NCI-H2227 treated with DMSO at 0.1 percent for 48 hours (cell line): Measurements from ENCODE around the gene ACOT6.
"Not testable (repeated sequence)": the region's sequence is repeated elsewhere in the genome, so short reads cannot be mapped to it uniquely, and the experiment has no call there.

Experiments used
- DNase-seq: peaks from one replicate; lab custom pipeline; 2025; lab: John Stamatoyannopoulos, UW

ACOT6 gene

DNA sequence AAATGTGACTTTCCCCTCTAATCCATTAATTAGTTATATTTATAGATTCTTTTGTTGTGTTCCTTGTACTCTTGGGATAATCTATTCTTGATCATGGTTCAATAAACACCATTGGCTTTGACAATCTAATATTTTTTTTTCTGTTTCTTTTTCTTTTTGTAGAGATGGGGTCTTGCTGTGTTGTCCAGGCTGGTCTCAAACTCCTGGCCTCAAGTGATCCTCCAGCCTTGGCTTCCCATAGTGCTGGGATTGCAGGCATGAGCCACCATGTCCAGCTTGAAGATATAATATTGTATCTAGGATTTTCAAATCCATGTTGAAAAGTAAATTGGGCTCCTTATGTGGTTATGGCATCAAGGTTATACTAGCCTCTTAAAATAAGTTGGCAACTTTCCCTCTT is 38.7 kb downstream of the ACOT6 start:
- DNase-seq, result no peak

DNA sequence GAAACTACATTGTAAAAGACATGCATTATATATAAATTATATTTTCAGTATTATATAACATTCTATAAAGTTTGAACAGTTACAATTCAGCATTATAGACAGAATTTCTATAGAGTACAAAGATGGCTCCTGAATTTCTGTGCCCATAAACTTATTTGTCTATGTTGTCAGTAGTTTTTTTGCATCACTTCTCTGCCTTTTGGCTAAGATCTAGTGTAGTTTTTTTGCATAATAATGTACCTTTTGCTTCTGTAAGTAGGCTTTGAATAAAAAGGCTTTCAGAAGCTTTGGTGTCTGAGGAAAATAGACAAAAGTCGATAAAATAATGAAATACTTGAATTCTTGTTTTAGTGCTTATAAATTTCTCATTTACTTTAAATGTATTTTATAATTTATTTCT is 43.5 kb downstream of the ACOT6 start:
- DNase-seq, result no peak

DNA sequence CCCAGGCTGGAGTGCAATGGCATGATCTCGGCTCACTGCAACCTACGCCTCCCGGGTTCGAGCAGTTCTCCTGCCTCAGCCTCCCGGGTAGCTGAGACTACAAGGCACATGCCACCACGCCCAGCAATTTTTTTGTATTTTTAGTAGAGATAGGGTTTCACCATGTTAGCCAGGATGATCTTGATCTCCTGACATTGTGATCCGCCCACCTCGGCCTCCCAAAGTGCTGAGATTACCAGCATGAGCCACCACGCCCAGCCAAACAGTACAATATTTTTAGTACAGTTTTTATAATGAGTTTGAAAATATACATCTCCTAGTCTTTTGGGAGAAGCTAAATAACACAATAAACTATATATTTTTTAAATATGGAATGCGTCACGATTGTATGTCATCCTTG is 46.9 kb downstream of the ACOT6 start:
- not testable (repeated sequence) for DNase-seq

DNA sequence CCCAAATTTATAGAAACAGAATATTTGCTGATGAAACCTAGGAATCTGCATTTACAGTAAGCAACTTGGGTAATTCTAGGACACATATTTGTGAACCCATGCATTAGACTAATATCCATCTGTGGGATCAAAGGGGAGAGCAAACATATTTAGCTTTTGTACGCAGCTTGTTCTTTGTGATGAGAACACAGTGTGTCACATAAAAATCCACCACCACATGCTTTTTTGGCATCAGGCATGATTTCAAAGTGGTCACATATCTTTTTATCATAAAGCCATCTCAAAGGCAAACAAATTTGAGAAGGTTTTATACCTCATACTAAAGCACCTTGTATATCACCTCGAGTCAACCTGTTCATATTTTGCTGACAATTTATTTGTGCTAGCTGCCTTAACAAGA is 48.2 kb downstream of the ACOT6 start:
- DNase-seq, result no peak

DNA sequence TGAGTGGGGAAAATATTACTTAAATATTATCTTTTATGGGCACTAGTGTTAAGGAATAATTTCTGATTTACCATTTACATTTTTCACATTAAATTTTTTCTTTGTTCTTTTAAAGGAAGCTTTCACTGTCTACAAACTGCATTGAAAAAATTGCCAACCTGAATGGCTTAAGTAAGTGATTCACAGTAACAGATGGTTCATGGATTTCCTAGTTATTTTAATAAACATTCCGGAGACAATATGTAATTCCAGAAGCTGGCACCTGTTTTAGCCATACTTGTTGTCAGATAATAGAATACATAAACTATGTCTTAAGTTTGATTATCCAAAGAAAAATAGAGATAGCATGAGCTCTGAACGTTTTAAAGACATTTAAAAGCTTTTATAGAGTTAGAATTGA is 49.6 kb downstream of the ACOT6 start:
- DNase-seq, result no peak

DNA sequence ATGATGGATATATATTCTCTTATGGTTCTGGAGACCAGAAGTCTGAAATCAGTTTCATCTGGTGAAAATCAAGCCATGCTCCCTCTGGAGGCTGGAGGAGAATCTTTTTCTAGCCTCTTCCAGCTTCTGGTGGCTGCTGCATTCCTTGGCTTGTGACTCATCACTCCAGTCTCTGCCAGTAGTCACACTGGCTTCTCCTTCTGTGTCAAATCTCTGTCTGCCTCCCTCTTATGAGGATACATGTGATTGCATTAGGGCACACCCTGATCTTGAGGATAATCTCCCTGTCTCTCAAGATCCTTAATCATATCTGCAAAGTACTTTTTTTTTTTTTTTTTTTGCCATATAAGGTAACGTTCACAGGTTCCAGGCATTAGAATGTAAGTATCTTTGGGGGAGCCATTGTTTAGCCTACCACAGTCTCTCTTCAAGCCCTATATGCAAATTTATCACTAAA is 50.2 kb downstream of the ACOT6 start:
- no peak for DNase-seq

DNA sequence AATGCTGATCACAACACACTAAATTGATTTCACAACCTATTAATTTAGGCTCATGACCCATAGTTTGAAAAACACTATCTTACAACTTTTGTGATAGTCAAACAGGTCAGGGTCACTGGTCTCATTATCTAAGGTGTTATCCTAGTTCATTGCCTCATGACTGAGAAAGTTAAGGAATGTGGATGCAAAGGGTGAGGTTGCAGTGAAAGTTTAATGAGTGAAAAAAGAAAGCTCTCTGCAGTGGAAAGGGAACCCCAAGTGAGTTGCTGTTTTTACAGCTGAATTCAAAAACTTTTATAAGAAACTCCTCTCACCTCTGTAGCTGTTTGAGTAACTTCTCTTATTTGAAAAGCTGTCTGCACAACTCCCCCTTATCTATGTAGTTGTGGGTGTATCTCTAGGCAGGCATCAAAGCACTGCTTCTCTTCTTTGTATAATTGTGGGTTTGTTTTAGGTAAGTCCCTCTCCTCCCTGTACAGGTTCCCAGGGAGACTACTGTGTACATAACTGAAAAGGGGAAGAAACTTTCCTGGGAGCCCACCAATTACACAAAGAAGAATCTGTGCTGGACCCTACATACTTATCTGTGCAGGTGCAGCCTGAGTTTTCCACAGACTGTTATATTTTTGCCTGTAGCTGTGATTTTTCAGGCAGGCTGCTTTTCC is 51.4 kb downstream of the ACOT6 start:
- no peak for DNase-seq

DNA sequence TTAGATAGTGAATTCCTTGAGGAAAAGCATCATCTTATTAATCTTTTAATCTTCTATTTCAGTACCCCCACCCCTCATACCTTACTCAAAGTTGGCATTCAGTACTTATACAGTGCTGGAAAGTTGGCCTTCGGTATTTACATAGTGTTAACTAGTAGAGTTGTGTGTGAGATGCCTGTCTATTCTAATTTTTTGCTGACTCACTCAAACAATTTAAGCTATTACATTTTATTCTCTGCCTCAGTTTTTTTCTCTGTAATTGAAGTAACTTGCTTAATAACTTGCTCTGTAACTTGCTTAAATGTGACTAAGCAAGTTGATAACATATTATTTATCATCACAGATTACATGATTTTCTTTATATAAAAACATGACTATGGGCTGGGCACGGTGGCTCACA is 52.8 kb downstream of the ACOT6 start:
- no peak for DNase-seq

DNA sequence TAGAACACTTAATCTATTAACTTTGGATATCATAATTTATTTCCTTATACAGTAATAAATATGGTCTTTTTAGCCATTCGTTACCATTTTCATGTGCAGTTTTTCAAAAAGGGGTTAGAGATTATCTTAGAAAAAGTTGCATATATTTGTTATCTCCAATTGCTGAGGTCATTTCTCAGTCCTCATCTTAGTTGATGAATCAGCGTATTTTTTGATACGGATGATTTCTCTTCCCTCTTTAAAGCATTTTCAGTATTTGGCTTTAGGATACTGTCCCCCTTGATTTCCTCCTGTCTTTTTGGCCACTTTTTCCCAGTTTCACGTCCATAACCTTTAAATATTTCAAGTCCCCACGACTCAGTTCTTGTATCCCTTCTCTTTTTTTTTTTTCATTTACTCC is 54.3 kb downstream of the ACOT6 start:
- no peak for DNase-seq

DNA sequence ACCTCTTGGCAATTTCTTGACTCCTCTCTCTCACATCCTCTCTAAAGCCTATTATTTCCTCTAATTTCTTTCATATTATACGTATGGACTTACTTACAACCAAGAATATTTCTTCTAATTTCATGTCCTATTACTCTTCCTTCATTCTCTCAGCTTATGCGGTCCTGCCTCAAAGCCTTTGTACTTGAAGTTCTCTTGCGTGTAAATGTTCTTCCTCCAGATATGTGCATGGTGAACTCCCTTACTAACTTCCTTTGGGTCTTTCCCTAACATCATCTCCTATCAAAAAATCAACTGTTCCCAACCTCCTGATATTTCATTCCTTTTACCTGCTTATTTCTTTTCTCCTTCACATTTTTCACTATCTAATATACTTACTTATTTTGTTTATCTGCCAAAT is 55.5 kb downstream of the ACOT6 start:
- no peak for DNase-seq
